HG03378 (cell line): ENCODE data around the gene CAPN1.
"Not testable (repeated sequence)": the region's sequence is repeated elsewhere in the genome, so short reads cannot be mapped to it uniquely, and the experiment has no call there.

Experiments used
- ATAC-seq: cut with Tn5 transposase; IDR thresholded peaks from one replicate; pipeline ENCODE4 v1.9.1; 2021; ENCODE audit warnings: mild to moderate bottlenecking, moderate library complexity; ENCODE audit not compliant: unreplicated experiment

Gene CAPN1

GRCh38 chr11:65216830-65217229, 35.1 kb downstream of the CAPN1 start:
- no peak for ATAC-seq

GRCh38 chr11:65217441-65218423, 36.0 kb downstream of the CAPN1 start:
- no peak for ATAC-seq

GRCh38 chr11:65218446-65218845, 36.7 kb downstream of the CAPN1 start:
- no peak for ATAC-seq

- ATAC-seq: no peak
These were observed 38.1 kb downstream of the CAPN1 start for GRCh38 chr11:65219930-65220213.

GRCh38 chr11:65221026-65221425, 39.3 kb downstream of the CAPN1 start:
- ATAC-seq: no peak

GRCh38 chr11:65223011-65223410, 41.3 kb downstream of the CAPN1 start:
- no peak for ATAC-seq

- no peak for ATAC-seq
These were observed 43.2 kb downstream of the CAPN1 start for GRCh38 chr11:65224930-65225278.

- ATAC-seq: no peak
These were observed 43.8 kb downstream of the CAPN1 start for GRCh38 chr11:65225279-65226102.

GRCh38 chr11:65226103-65226442, 44.3 kb downstream of the CAPN1 start:
- no peak for ATAC-seq

- no peak for ATAC-seq
These were observed 46.2 kb downstream of the CAPN1 start for GRCh38 chr11:65227879-65228278.

GRCh38 chr11:65236194-65237059, 54.7 kb downstream of the CAPN1 start:
- no peak for ATAC-seq

GRCh38 chr11:65238302-65238701, 56.6 kb downstream of the CAPN1 start:
- ATAC-seq: not testable (repeated sequence)

GRCh38 chr11:65241134-65241533, 59.4 kb downstream of the CAPN1 start:
- ATAC-seq: no peak

GRCh38 chr11:65241692-65242091, 60.0 kb downstream of the CAPN1 start:
- no peak for ATAC-seq

- no peak for ATAC-seq
These were observed 60.7 kb downstream of the CAPN1 start for GRCh38 chr11:65242389-65242788.

- ATAC-seq: no peak
These were observed 62.1 kb downstream of the CAPN1 start for GRCh38 chr11:65243797-65244196.

- not testable (repeated sequence) for ATAC-seq
These were observed 63.3 kb downstream of the CAPN1 start for GRCh38 chr11:65245046-65245445.

GRCh38 chr11:65246506-65246905, 64.8 kb downstream of the CAPN1 start:
- ATAC-seq: no peak

GRCh38 chr11:65248184-65248710, 66.5 kb downstream of the CAPN1 start:
- ATAC-seq: not testable (repeated sequence)

GRCh38 chr11:65251476-65251875, 69.7 kb downstream of the CAPN1 start:
- ATAC-seq: no peak

- no peak for ATAC-seq
These were observed 73.0 kb downstream of the CAPN1 start for GRCh38 chr11:65254724-65255123.
